ENCODE results near the gene CDH23.
"Not testable (repeated sequence)": the region's sequence is repeated elsewhere in the genome, so short reads cannot be mapped to it uniquely, and the experiment has no call there.

Gene CDH23

DNA sequence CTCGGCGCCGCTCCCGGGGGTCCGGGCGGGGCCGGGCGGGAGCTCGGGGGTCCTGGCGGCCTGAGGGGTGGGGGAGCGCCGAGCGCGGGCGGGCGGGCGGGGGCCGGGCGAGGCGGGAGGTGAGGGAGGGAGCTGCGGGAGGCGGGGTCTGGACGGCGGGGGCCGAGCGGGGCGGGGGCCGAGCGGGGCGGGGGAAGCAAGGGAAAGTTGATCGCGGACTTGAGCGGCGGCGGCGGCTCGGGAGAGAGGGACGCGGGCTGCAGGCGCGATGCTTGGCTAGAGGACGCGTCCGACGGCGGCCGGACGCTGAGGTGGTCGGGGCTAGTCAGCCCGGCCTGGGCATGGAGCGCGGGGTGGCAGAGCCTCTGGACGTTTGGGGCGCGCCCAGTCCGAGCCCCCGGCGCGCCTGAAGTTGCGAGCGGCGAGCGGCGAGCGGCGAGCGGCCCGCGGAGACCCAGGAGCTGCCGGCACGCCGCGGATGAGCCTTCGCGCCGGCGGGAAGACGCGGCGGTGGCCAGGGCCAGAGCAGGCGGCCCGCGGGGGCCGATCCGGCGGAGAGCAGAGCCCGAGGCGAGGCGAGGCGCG is at the start of gene CDH23:
TSS of gene CDH23 (plus strand) at position 210 of the 585 bp plus-strand sequence. CDS start 42,912 bp downstream, outside the sequence.
- in situ Hi-C loops (cut with HindIII; ENCODE audit: low sequenced_read_pairs), result no loop called here

GRCh38 chr10:71347587-71348395 is 48.9 kb upstream of the CDH23 start:
- in situ Hi-C loops (cut with HindIII; ENCODE audit: low sequenced_read_pairs), result no loop called here

GRCh38 chr10:71348850-71349249 is 47.9 kb upstream of the CDH23 start:
- in situ Hi-C loops (cut with HindIII; ENCODE audit: low sequenced_read_pairs), result no loop called here

DNA sequence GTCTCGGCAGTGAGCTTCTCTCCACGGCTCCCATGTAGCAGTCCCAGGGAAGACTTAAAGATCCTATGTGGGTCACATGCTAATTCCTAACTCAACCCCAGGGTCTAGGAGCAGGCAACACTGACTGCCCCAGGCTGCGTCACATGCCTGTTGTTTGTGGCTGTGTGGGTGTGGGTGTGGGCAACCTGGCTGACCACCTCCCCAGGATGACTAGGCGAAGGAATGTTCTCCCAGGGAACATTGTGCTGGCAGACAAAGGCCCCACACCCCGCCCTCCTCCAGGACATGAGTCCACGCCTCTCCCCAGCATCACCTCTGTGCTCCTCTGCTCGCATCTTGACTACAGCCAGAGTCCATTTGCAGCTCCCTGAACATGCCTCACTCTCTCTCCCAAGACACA is 47.3 kb upstream of the CDH23 start:
- in situ Hi-C loops (cut with HindIII; ENCODE audit: low sequenced_read_pairs), result no loop called here

DNA sequence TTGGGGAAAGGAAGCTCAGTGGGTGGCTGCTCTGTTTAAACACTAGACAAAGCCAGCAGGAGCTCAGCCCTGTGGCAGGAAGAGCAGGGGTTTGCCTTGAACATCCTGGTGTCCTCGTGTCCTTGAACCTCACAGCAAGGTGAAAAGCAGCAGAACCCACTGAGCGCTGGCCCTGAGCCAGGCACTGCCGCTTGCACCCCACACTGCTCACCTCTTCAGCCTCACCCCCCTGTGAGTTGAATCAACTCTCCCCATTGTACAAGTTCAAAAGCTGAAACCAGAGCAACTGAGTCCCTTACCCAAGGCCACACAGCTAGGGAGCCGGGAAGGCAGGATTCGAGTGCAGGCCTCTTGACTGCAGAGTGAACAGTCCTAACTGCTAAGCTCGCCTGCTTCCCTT is 45.6 kb upstream of the CDH23 start:
- in situ Hi-C loops (cut with HindIII; ENCODE audit: low sequenced_read_pairs), result no loop called here

DNA sequence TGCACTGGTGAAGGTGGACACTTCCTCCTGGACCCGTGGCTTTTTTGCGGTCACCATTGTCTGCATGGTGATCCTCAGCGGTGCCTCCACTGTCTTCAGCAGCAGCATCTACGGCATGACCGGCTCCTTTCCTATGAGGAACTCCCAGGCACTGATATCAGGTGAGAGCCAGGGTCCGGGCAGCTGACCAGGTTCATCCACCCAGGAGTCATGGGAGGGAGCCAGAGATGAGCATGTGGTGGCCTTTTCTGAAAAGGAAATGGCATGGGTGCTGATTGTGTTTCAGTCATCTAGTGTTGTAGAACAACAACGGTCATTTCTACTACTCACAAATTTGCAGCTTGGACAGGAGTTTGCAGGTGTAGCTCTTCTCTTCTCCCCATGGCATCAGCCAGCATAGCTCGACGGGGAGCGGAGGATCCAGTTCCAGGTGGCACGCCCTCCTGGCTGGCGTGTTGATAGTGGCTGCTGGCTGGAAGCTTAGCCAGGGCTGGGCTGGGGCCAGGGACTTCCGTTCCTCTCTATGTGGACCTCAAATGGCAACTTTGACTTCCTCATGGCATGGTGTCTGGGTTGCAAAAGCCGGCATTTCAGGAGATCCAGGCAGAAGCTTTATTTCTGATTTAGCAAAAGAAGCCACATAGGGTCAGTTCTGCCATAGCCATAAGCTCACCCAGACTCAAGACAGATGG is 44.9 kb upstream of the CDH23 start:
- in situ Hi-C loops (cut with HindIII; ENCODE audit: low sequenced_read_pairs), result no loop called here

DNA sequence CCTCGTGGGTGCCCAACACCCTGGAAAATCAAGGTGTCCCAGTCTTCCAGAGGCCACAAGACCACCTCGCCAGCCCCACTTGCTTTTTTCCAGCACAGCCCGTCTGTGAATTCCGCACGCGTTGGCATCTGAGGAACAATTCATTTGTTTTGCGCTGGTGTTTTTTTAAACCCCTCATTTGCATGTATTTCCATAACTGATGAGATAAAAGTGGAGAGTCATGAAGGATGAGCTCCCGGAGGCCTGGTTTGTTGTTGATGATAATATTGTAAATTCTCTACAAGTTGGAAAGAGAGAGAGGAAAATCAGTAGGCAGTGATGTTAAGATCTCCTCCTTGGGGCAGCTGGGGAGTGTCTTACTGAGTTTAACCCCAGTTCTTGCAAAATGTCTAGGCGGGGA is 43.1 kb upstream of the CDH23 start:
- in situ Hi-C loops (cut with HindIII; ENCODE audit: low sequenced_read_pairs), result no loop called here

DNA sequence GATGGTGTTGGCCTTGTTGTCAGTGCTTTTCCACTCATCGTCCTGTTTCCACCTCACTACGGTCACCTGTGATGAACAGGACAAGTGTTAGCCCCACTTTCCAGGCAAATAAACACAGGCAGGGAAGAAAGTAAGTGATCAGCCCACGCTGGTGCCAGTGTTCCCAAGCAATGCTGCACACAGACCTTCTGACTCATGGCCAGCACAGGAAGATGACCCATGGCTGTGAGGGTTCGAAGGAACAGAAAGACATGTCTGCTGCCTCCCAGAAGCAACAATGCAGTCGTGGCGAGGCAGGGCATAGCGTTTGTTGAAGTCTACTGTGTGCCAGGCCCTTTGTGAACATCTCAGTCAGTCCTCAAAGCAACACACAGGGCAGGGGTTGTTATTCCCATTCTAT is 41.9 kb upstream of the CDH23 start:
- in situ Hi-C loops (cut with HindIII; ENCODE audit: low sequenced_read_pairs), result no loop called here

DNA sequence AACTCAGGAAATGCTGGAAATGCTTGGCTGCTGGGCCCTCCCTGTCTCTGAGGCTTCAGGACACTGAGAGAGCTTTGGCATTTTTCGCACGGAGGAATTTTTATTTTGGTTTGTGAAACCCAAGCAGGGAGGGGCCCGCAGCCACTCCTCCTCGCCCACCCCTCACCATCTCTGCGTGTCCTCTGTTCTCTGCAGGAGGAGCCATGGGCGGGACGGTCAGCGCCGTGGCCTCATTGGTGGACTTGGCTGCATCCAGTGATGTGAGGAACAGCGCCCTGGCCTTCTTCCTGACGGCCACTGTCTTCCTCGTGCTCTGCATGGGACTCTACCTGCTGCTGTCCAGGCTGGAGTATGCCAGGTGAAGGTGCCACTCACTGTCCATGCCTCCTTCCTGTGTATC is 40.8 kb upstream of the CDH23 start:
- in situ Hi-C loops (cut with HindIII; ENCODE audit: low sequenced_read_pairs), result no loop called here

- in situ Hi-C loops (cut with HindIII; ENCODE audit: low sequenced_read_pairs), result no loop called here
Measured at GRCh38 chr10:71357792-71358265, 38.9 kb upstream of the CDH23 start.

- in situ Hi-C loops (cut with HindIII; ENCODE audit: low sequenced_read_pairs), result no loop called here
Measured at GRCh38 chr10:71358277-71358676, 38.4 kb upstream of the CDH23 start.

DNA sequence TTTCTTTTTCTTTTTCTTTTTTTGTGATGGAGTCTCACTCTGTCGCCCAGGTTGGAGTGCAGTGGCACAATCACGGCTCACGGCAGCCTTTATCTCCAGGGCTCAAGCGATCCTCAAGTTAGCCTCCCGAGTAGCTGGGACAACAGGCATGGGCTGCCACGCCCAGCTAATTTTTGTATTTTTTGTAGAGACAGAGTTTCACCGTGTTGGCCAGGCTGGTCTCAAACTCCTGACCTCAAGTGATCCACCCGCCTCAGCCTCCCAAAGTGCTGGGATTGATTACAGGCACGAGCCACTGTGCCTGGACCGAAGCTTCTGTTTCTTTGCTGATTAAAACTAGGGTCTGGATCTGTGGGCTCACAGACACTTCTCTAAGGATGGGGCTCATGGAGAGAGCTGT is 37.8 kb upstream of the CDH23 start:
- in situ Hi-C loops (cut with HindIII; ENCODE audit: low sequenced_read_pairs), result not testable (repeated sequence)

DNA sequence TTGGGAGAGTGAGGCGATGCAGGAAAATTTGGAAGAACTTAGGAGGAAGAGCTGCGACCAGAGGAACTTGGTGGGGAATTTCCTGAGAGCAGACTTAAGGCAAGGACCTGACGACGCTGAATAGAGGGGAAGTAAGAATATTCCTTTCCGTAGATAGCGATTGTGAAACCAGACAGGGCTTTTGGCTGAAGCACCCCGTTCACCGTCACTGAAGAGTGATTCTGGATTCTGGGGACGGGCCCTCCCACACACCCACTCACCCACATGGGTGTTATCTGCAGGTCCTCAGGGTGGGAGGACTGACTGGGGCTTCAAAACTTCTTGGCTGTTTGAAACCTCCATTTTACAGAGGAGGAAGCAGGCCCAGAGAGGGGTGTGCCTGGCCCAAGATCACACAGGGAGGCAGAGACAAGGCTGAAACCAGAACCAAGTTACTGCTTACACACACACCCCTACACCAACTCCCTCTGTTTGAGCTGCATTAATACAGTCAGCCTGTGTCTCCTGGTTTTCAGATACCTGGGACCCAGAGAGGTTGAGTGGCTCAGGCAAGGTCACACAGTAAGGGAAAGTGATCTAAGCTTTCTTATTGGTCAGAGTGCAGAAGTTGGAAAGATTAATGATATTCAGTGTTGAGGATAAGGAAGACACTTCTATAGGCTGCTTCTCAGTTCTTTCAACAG is 37.2 kb upstream of the CDH23 start:
- in situ Hi-C loops (cut with HindIII; ENCODE audit: low sequenced_read_pairs), result no loop called here

DNA sequence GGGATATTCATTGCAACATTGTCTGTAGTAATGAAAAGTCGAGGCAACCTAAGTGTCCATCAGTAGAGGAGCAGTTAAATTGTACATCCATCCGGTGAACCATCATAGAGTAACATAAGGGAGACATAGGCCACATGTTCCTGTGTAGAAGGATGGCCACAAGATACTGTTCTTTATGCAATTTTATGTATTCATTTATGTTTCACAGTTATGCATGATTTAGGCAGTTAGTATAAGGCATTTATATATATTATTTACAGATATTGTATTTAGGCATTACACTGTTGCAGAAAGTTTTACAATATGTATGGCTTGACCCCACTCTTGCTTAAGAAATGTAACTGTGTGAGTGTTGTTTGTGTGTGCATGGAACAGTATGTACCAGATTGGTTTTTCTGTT is 36.0 kb upstream of the CDH23 start:
- in situ Hi-C loops (cut with HindIII; ENCODE audit: low sequenced_read_pairs), result no loop called here

GRCh38 chr10:71361581-71361980 is 35.1 kb upstream of the CDH23 start:
- in situ Hi-C loops (cut with HindIII; ENCODE audit: low sequenced_read_pairs), result no loop called here

- in situ Hi-C loops (cut with HindIII; ENCODE audit: low sequenced_read_pairs), result no loop called here
Measured at GRCh38 chr10:71362141-71362540, 34.6 kb upstream of the CDH23 start.

- in situ Hi-C loops (cut with HindIII; ENCODE audit: low sequenced_read_pairs), result no loop called here
Measured at GRCh38 chr10:71363936-71364335, 32.8 kb upstream of the CDH23 start.

- in situ Hi-C loops (cut with HindIII; ENCODE audit: low sequenced_read_pairs), result no loop called here
Measured at GRCh38 chr10:71365366-71365765, 31.4 kb upstream of the CDH23 start.

GRCh38 chr10:71366690-71367089 is 30.0 kb upstream of the CDH23 start:
- in situ Hi-C loops (cut with HindIII; ENCODE audit: low sequenced_read_pairs), result no loop called here

GRCh38 chr10:71367271-71367670 is 29.4 kb upstream of the CDH23 start:
- in situ Hi-C loops (cut with HindIII; ENCODE audit: low sequenced_read_pairs), result no loop called here

DNA sequence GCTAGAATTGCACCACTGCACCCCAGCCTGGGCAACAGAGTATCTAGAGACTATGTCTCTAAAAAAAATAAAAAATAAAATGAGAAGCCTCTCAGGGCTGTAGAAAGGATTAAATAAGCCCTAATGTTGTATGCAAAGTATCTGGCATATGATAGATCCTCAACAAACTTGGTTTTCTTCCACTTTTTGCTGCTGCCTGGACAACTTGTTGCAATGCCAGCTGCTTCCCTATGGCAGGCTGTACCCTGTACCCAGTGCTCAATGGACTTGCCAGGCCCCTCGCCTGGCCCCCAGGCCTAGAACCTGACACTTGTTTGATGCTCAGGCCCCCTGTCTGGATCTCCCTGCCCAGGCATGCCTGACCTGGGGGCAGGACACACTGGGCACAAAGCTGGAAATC is 28.5 kb upstream of the CDH23 start:
- in situ Hi-C loops (cut with HindIII; ENCODE audit: low sequenced_read_pairs), result no loop called here

All from endothelial cell of hepatic sinusoid (primary cell).